Glomerular endothelial cell (primary cell): Measurements from ENCODE around the gene PEAR1. TPM values are rescaled to one million over a fixed set of nuclear protein-coding genes. Genes with fewer than 3 reads are reported as not detected.

Experiments used
- DNase-seq: peaks from one replicate; pipeline ENCODE4 v3.0.0-alpha.2; 2011; ENCODE audit warnings: low read depth, low spot score; ENCODE audit errors: extremely low read depth
- total RNA-seq: library from RNA; depleted of rRNA; stranded (reverse); fragments of >200 nt; gene quantifications from 2 replicates; pipeline ENCODE4 v1.2.3, GENCODE V29; 2015

PEAR1 gene
- total RNA-seq, 1 donor from 2014 or later, result 80.5 TPM

GRCh38 chr1:156933136-156933535, 39.6 kb downstream of the PEAR1 start:
- no peak for DNase-seq

GRCh38 chr1:156935505-156936128, 42.1 kb downstream of the PEAR1 start:
- no peak for DNase-seq

GRCh38 chr1:156936191-156936590, 42.7 kb downstream of the PEAR1 start:
- no peak for DNase-seq

GRCh38 chr1:156936721-156937220, 43.3 kb downstream of the PEAR1 start:
- no peak for DNase-seq

- DNase-seq, result no peak
Measured at GRCh38 chr1:156937883-156938282, 44.4 kb downstream of the PEAR1 start.

- no peak for DNase-seq
Measured at GRCh38 chr1:156938813-156939212, 45.3 kb downstream of the PEAR1 start.

- DNase-seq, result no peak
Measured at GRCh38 chr1:156939786-156940334, 46.3 kb downstream of the PEAR1 start.

- no peak for DNase-seq
Measured at GRCh38 chr1:156941675-156942074, 48.2 kb downstream of the PEAR1 start.

GRCh38 chr1:156942176-156942575, 48.7 kb downstream of the PEAR1 start:
- DNase-seq, result no peak

GRCh38 chr1:156942576-156942975, 49.1 kb downstream of the PEAR1 start:
- no peak for DNase-seq

- no peak for DNase-seq
Measured at GRCh38 chr1:156943756-156944155, 50.2 kb downstream of the PEAR1 start.

GRCh38 chr1:156944268-156944667, 50.8 kb downstream of the PEAR1 start:
- DNase-seq, result no peak

GRCh38 chr1:156944848-156945247, 51.3 kb downstream of the PEAR1 start:
- no peak for DNase-seq

- no peak for DNase-seq
Measured at GRCh38 chr1:156945881-156946661, 52.6 kb downstream of the PEAR1 start.

GRCh38 chr1:156947127-156947526, 53.6 kb downstream of the PEAR1 start:
- DNase-seq, result no peak

GRCh38 chr1:156947818-156948525, 54.5 kb downstream of the PEAR1 start:
- no peak for DNase-seq

GRCh38 chr1:156948708-156949107, 55.2 kb downstream of the PEAR1 start:
- no peak for DNase-seq

- no peak for DNase-seq
Measured at GRCh38 chr1:156949127-156949526, 55.6 kb downstream of the PEAR1 start.

GRCh38 chr1:156951371-156951770, 57.9 kb downstream of the PEAR1 start:
- DNase-seq, result no peak

GRCh38 chr1:156953571-156953970, 60.1 kb downstream of the PEAR1 start:
- no peak for DNase-seq

GRCh38 chr1:156956333-156956732, 62.8 kb downstream of the PEAR1 start:
- DNase-seq, result no peak
